A673 (cell line): ENCODE measurements around the gene ARHGAP32. TPM values are rescaled to one million over a fixed set of nuclear protein-coding genes. Genes with fewer than 3 reads are reported as not detected.
"Not testable (repeated sequence)": the region's sequence is repeated elsewhere in the genome, so short reads cannot be mapped to it uniquely, and the experiment has no call there.

ENCODE experiments used
- BruUV-seq: library from RNA; stranded (reverse); fragments of 400-500 nt; replicated peaks from 2 replicates; lab custom pipeline; 2021; lab: Mats Ljungman, UMichigan
- CTCF ChIA-PET: fragments of 300-600 bp; sonication (Branson Sonifier 250); formaldehyde crosslinking; loops from one replicate; lab custom pipeline; 2022; ENCODE audit warnings: antibody characterized with exemption; lab: Charles Lee
- POLR2A ChIA-PET: fragments of 300-600 bp; sonication (Branson Sonifier 250); formaldehyde crosslinking; loops from one replicate; lab custom pipeline; 2022; ENCODE audit warnings: antibody characterized with exemption; ENCODE audit not compliant: low non-redundant PET; lab: Charles Lee
- DNase-seq: peaks from one replicate; pipeline ENCODE4 v3.0.0-alpha.2; 2015; ENCODE audit warnings: low spot score
- H3K27ac ChIP-seq: fragments of 200-600 bp; sonication (generic); 2 replicates; pipeline ENCODE4 v1.5.1; 2016; ENCODE audit warnings: mixed run types, low read depth, mild to moderate bottlenecking, mixed read lengths, antibody characterized with exemption, low read length; ENCODE audit not compliant: poor library complexity, severe bottlenecking
- H3K27me3 ChIP-seq: fragments of 200-600 bp; sonication (generic); replicated peaks from 2 replicates; pipeline ENCODE4 v1.6.1; 2017; ENCODE audit warnings: mixed run types, low read depth, mild to moderate bottlenecking, mixed read lengths, antibody characterized with exemption, low read length; ENCODE audit not compliant: insufficient read depth, poor library complexity
- H3K36me3 ChIP-seq: fragments of 200-600 bp; sonication (generic); 2 replicates; pipeline ENCODE4 v1.6.1; 2016; ENCODE audit warnings: mixed run types, mild to moderate bottlenecking, mixed read lengths, antibody characterized with exemption, low read length; ENCODE audit not compliant: insufficient read depth, poor library complexity, severe bottlenecking
- H3K4me1 ChIP-seq: fragments of 200-600 bp; sonication (generic); 2 replicates; pipeline ENCODE4 v1.6.1; 2017; ENCODE audit warnings: mixed run types, mild to moderate bottlenecking, mixed read lengths, antibody characterized with exemption, low read length; ENCODE audit not compliant: insufficient read depth, poor library complexity, severe bottlenecking
- H3K4me3 ChIP-seq: fragments of 200-600 bp; sonication (generic); 2 replicates; pipeline ENCODE4 v1.5.1; 2016; ENCODE audit warnings: low read depth, mixed run types, mild to moderate bottlenecking, mixed read lengths, low read length; ENCODE audit not compliant: poor library complexity, severe bottlenecking
- H3K9me3 ChIP-seq: fragments of 200-600 bp; sonication (generic); 2 replicates; pipeline ENCODE4 v1.6.1; 2016; ENCODE audit warnings: mixed run types, low read depth, mild to moderate bottlenecking, mixed read lengths, antibody characterized with exemption, low read length; ENCODE audit not compliant: poor library complexity, severe bottlenecking
- CTCF ChIP-seq: fragments of 300-800, 200-600 bp; sonication (generic); conservative IDR thresholded peaks from 2 replicates; pipeline ENCODE4 v1.5.1; 2017; ENCODE audit warnings: low read depth, mild to moderate bottlenecking, antibody characterized with exemption, low read length, moderate library complexity, mixed read lengths
- EZH2 ChIP-seq: fragments of 200-600 bp; sonication (generic); IDR thresholded peaks from 2 replicates; pipeline ENCODE4 v1.6.1; 2017; ENCODE audit warnings: borderline replicate concordance, low read depth, mild to moderate bottlenecking, mixed read lengths, antibody characterized with exemption, low read length; ENCODE audit not compliant: poor library complexity, severe bottlenecking
- intact Hi-C: fragments of 100-400 bp; cut with micrococcal nuclease; formaldehyde crosslinking; loops from one replicate; pipeline ENCODE4 v1.10.0; 2022; ENCODE audit not compliant: unreplicated experiment
- total RNA-seq: library from RNA; stranded (reverse); gene quantifications from 2 replicates; pipeline ENCODE4 v1.2.3, GENCODE V29; 2021

The ARHGAP32 gene
- total RNA-seq, 1 experiment from 2014 or later: 42.8 TPM

- ChIA-PET CTCF (no interaction called here), POLR2A (no interaction called here)
- no peaks in the 10 kb centered on the region for H3K9me3 ChIP-seq
- DNase-seq: no peak
- no peak for TF ChIP-seq CTCF
- TF ChIP-seq EZH2: no peak
- no peak overlapping the region for H3K4me3 ChIP-seq
- no TSS peak for BruUV-seq
- no peak overlapping the region for H3K27ac ChIP-seq
- intact Hi-C loops: no loop called here
- peaks cover 3% of the 10 kb centered on the region for H3K4me1 ChIP-seq
- H3K27me3 ChIP-seq: no peaks in the 10 kb centered on the region
- H3K36me3 ChIP-seq: no peaks in the 10 kb centered on the region
Measured at GRCh38 chr11:128921793-128922192, 270.3 kb downstream of the ARHGAP32 start.

GRCh38 chr11:128920666-128921065 lies 271.5 kb downstream of the ARHGAP32 start:
- intact Hi-C loops: no loop called here
- no TSS peak for BruUV-seq
- no peaks in the 10 kb centered on the region for H3K4me1 ChIP-seq
- TF ChIP-seq CTCF (no peak), EZH2 (no peak)
- no peaks in the 10 kb centered on the region for H3K9me3 ChIP-seq
- no peak overlapping the region for H3K27ac ChIP-seq
- no peak overlapping the region for H3K4me3 ChIP-seq
- no peaks in the 10 kb centered on the region for H3K36me3 ChIP-seq
- ChIA-PET CTCF (no interaction called here), POLR2A (interaction anchor here (0.6 kb wide), 1 partner anchor 15 kb away, joined by 4 read pairs; no protein-coding TSS in a partner anchor)
- no peaks in the 10 kb centered on the region for H3K27me3 ChIP-seq
- DNase-seq: no peak

- DNase-seq, H3K36me3 ChIP-seq, intact Hi-C loops, CTCF ChIA-PET, H3K9me3 ChIP-seq, H3K4me1 ChIP-seq, H3K4me3 ChIP-seq, BruUV-seq, H3K27me3 ChIP-seq, POLR2A ChIA-PET, H3K27ac ChIP-seq: not testable (repeated sequence)
Measured at GRCh38 chr11:128919635-128920034, 272.5 kb downstream of the ARHGAP32 start.

GRCh38 chr11:128919216-128919615 lies 272.9 kb downstream of the ARHGAP32 start:
- intact Hi-C loops: no loop called here
- H3K4me3 ChIP-seq: no peak overlapping the region
- H3K27me3 ChIP-seq: no peaks in the 10 kb centered on the region
- DNase-seq: no peak
- no peaks in the 10 kb centered on the region for H3K4me1 ChIP-seq
- CTCF ChIA-PET: no interaction called here
- POLR2A ChIA-PET: no interaction called here
- no peak overlapping the region for H3K27ac ChIP-seq
- BruUV-seq: no TSS peak
- no peak for TF ChIP-seq EZH2
- no peak for TF ChIP-seq CTCF
- H3K9me3 ChIP-seq: no peaks in the 10 kb centered on the region
- no peaks in the 10 kb centered on the region for H3K36me3 ChIP-seq
